ENCODE results near the gene FAM47C. TPM values are rescaled to one million over a fixed set of nuclear protein-coding genes. Genes with fewer than 3 reads are reported as not detected.
A peak's percentile ranks its signal among the peaks of the same experiment; 100 is the strongest.
"Not testable (repeated sequence)": the region's sequence is repeated elsewhere in the genome, so short reads cannot be mapped to it uniquely, and the experiment has no call there.

FAM47C gene
- not detected for total RNA-seq

DNA sequence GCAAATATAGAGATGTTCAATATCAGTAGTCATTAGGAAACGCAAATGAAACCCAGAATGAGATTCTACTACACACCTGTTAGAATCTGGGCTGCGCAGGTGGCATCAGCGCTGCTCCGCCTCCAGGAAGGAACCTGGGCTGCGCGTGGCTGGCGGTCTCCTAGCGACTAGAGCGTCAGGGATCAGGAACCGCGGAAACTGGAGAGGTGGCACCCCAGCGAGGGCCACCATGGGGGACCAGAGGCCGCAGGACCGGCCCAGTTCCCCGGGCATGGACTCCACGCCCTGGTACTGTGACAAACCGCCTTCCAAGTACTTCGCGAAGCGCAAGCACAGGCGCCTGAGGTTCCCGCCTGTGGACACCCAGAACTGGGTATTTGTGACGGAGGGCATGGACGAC is at the start of gene FAM47C:
Gene FAM47C, plus strand, starts transcription at position 185 of the 400 bp plus-strand sequence. Its CDS starts 45 bp downstream, at position 230.
- H3K36me3 ChIP-seq; intact Hi-C loops (cut with DNase I); H3K9me3 ChIP-seq; H3K27ac ChIP-seq; H3K4me1 ChIP-seq; H3K27me3 ChIP-seq; H3K4me3 ChIP-seq; DNase-seq: not testable (repeated sequence)
- whole genome bisulfite sequencing, 2 donors = 69 to 74% methylated on average over 7 to 15 of the region's 24 CpGs

DNA sequence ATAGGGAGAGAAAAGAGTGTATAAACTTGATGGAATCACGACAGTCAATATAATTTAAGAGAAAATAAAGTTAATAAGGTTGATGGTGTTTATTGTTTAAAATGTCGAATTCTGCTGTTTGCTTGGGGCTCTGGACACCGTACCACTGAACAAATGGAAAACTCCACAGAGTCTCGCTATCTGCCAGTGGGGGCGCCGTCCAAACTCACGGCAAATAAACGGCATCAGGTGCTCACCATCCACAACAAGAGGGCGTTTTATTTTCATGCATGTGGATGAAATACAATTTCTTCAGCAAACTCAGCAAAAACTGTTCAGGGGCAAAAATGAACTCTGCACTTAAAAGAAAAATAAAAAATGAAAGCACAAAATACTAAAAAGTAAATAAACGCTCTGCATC is 46.6 kb upstream of the FAM47C start:
- intact Hi-C loops (cut with DNase I) = no loop called here
- H3K4me3 ChIP-seq = no peak overlapping the region
- H3K4me1 ChIP-seq = peaks cover 0 to 6% (median 0%) of the 10 kb centered on the region in 3 donors
- H3K36me3 ChIP-seq = no peaks in the 10 kb centered on the region
- H3K27me3 ChIP-seq = peaks cover 0 to 40% (median 0%) of the 10 kb centered on the region in 4 donors
- H3K27ac ChIP-seq = no peak overlapping the region
- TF ChIP-seq, protein P1, sequence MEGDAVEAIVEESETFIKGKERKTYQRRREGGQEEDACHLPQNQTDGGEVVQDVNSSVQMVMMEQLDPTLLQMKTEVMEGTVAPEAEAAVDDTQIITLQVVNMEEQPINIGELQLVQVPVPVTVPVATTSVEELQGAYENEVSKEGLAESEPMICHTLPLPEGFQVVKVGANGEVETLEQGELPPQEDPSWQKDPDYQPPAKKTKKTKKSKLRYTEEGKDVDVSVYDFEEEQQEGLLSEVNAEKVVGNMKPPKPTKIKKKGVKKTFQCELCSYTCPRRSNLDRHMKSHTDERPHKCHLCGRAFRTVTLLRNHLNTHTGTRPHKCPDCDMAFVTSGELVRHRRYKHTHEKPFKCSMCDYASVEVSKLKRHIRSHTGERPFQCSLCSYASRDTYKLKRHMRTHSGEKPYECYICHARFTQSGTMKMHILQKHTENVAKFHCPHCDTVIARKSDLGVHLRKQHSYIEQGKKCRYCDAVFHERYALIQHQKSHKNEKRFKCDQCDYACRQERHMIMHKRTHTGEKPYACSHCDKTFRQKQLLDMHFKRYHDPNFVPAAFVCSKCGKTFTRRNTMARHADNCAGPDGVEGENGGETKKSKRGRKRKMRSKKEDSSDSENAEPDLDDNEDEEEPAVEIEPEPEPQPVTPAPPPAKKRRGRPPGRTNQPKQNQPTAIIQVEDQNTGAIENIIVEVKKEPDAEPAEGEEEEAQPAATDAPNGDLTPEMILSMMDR (IDR thresholded peaks at IDR 0.05) = no peak
- no peak for DNase-seq
- 25 to 53% methylated on average over 9 to 10 of the region's 10 CpGs for WGBS, 2 donors
- H3K9me3 ChIP-seq = no peaks in the 10 kb centered on the region

DNA sequence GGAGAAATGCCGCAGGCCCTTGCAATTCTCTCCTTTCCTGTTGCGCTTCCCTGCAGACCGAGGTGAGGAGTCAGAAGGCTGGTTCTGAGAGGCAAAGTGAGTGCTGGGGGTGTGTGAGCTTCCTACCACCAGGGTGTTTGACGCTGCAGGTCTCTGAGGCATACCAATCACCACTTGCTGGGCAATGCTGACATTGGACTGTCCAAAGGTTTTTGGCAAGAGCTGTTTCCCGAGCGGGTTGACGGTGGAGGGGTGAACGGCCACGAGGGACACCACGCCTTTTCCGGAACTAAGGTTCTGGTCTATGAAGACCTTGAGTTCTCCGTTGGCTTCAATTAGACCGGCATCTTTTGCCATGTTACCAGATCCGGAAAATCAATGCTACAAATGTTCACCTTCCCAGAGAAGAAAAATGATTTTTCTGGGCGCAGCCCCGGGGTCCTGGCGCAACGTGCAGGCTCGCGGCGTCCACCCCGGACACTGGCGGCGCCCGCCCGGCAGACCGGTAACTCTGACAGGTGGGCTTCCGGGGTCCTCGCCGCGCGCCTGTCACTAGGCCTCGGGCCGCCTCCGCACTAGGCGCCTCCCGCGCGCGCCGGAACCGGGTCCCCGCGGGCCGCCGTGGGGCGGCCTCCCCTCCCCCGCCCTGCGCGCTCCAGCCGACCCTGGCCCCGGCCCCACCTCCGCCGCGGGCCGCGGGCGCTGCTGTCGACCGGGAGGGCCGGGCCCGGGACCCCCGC is 44.9 kb upstream of the FAM47C start:
- DNase-seq = no peak
- 52% methylated on average over 22 of the region's 63 CpGs; no CpG with 5 or more reads in 1 of the 2 donors for WGBS, 2 donors
- no peaks in the 10 kb centered on the region for H3K9me3 ChIP-seq
- no peaks in the 10 kb centered on the region for H3K4me1 ChIP-seq
- TF ChIP-seq, protein P1 (IDR thresholded peaks at IDR 0.05) = no peak
- no peak for TF ChIP-seq POLR2A (IDR thresholded peaks at IDR 0.05)
- H3K27ac ChIP-seq = no peak overlapping the region
- H3K27me3 ChIP-seq = peaks cover 0 to 23% (median 0%) of the 10 kb centered on the region in 4 donors
- peak overlapping the region in 1 of 4 donors; percentile 21 for H3K4me3 ChIP-seq
- no peaks in the 10 kb centered on the region for H3K36me3 ChIP-seq
- intact Hi-C loops (cut with DNase I) = no loop called here

DNA sequence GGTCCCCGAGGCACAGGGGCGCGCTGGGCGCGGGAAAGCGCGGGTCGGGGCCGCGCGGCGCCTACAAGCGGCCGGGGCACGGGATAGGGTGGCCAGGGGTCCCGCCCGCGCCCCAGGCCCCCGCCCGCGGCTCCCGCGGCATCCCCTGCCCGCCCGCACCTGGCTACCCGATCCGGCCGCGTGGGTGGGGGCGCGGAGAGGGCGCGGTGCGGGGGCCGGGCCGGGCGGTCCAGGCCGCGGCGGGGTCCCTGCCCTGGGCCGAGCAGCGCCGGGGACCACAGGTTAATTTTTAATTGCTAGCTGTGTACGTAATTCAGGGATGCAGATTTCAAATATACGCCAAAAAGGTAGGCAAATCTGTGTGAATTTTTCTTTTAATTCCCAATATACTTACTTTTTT is 44.3 kb upstream of the FAM47C start:
- Histone ChIP-seq H3K4me3 (peak overlapping the region in 1 of 4 donors; percentile 21), H3K9me3 (no peaks in the 10 kb centered on the region), H3K4me1 (no peaks in the 10 kb centered on the region), H3K36me3 (no peaks in the 10 kb centered on the region), H3K27ac (no peak overlapping the region), H3K27me3 (peaks cover 0 to 20% (median 0%) of the 10 kb centered on the region in 4 donors)
- TF ChIP-seq, protein P1 (IDR thresholded peaks at IDR 0.05) = no peak
- TF ChIP-seq POLR2A (IDR thresholded peaks at IDR 0.05) = no peak
- 9 to 42% methylated on average over 4 to 16 of the region's 45 CpGs for WGBS, 2 donors
- intact Hi-C loops (cut with DNase I) = no loop called here
- no peak for DNase-seq

DNA sequence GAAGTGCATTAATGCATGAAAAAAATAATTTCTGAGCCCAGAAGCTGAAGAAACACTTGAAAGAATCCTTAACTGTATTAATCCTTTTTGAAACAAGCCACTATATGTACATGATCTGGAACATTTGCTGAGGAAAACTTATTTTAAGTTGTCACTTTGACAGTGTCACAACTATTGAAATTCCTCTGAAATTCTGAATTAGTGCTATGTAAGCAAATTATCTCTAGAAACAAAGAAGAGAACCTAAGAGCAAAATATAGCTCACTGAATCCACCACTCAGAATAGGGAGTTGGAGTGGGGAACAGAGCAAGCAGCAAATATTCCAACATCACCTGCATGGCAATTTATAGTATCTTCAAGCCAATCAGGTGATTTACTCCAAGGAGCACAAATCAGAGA is 34.6 kb upstream of the FAM47C start:
- Histone ChIP-seq H3K9me3 (no peaks in the 10 kb centered on the region), H3K27me3 (no peaks in the 10 kb centered on the region), H3K4me3 (no peak overlapping the region), H3K27ac (no peak overlapping the region), H3K4me1 (no peaks in the 10 kb centered on the region), H3K36me3 (no peaks in the 10 kb centered on the region)
- no peak for DNase-seq
- intact Hi-C loops (cut with DNase I) = no loop called here
- TF ChIP-seq POLR2A (IDR thresholded peaks at IDR 0.05) = no peak
- TF ChIP-seq, protein P1 (IDR thresholded peaks at IDR 0.05) = no peak
